ENCODE measurements around the gene TTC39C.
"Not testable (repeated sequence)": the region's sequence is repeated elsewhere in the genome, so short reads cannot be mapped to it uniquely, and the experiment has no call there.

Gene TTC39C

GRCh38 chr18:24057804-24058203, 43.2 kb downstream of the TTC39C start:
- TF ChIP-seq CTCF (conservative IDR thresholded peaks at IDR 0.05) (no peak), ZFX (IDR thresholded peaks at IDR 0.05) (no peak)
- no peak overlapping the region for H3K27ac ChIP-seq

- not testable (repeated sequence) for H3K27ac ChIP-seq
Observed at GRCh38 chr18:24059385-24059784, 44.8 kb downstream of the TTC39C start.

- no peak overlapping the region for H3K27ac ChIP-seq
Observed at GRCh38 chr18:24060644-24061043, 46.1 kb downstream of the TTC39C start.

GRCh38 chr18:24063121-24063731, 48.7 kb downstream of the TTC39C start:
- no peak overlapping the region for H3K27ac ChIP-seq
- TF ChIP-seq ZFX (IDR thresholded peaks at IDR 0.05) (no peak), CTCF (conservative IDR thresholded peaks at IDR 0.05) (no peak)

More at GRCh38 chr18:24060644-24061043, 46.1 kb downstream of the TTC39C start:
- TF ChIP-seq ZFX (IDR thresholded peaks at IDR 0.05), result no peak
- TF ChIP-seq CTCF (conservative IDR thresholded peaks at IDR 0.05), result no peak

GRCh38 chr18:24064391-24065100, 50.0 kb downstream of the TTC39C start:
- no peak for TF ChIP-seq CTCF (conservative IDR thresholded peaks at IDR 0.05)
- TF ChIP-seq ZFX (IDR thresholded peaks at IDR 0.05), result no peak
- H3K27ac ChIP-seq, result no peak overlapping the region

- TF ChIP-seq ZFX (IDR thresholded peaks at IDR 0.05) (no peak), CTCF (conservative IDR thresholded peaks at IDR 0.05) (no peak)
- H3K27ac ChIP-seq, result no peak overlapping the region
Observed at GRCh38 chr18:24065906-24066305, 51.4 kb downstream of the TTC39C start.

GRCh38 chr18:24068945-24069693, 54.6 kb downstream of the TTC39C start:
- no peak overlapping the region for H3K27ac ChIP-seq
- TF ChIP-seq CTCF (conservative IDR thresholded peaks at IDR 0.05), result no peak
- no peak for TF ChIP-seq ZFX (IDR thresholded peaks at IDR 0.05)
